K562 (cell line): ENCODE data around the gene RNASEH2A. TPM values are rescaled to one million over a fixed set of nuclear protein-coding genes. Genes with fewer than 3 reads are reported as not detected.

Source experiments
- ATAC-seq: fragments of 200-7000 bp; cut with Tn5 transposase; 3 replicates; pipeline ENCODE4 v1.9.1; 2020; ENCODE audit warnings: moderate library complexity
- BruUV-seq: library from RNA; stranded (reverse); fragments of 400-500 nt; replicated peaks from 2 replicates; lab custom pipeline; 2021; lab: Mats Ljungman, UMichigan
- CTCF ChIA-PET: fragments of 300-600 bp; formaldehyde crosslinking; extraction: SDS; loops from one replicate; lab custom pipeline; 2021; ENCODE audit warnings: low intra/inter-chr PET ratio; lab: Yijun Ruan, JAX
- POLR2A ChIA-PET: fragments of 300-600, 350-650 bp; sonication (Branson Sonifier 250); formaldehyde crosslinking; extraction: SDS; loops from one replicate; lab custom pipeline; 2021; ENCODE audit warnings: antibody characterized with exemption, inconsistent platforms; lab: Yijun Ruan, JAX
- DNase-seq, 4 experiments: peaks; one replicate each; pipeline versions ENCODE4 v3.0.0 to v3.0.0-alpha.2; 2011 to 2018; ENCODE audit warnings: low spot score in 3 of 4, mixed read lengths in 3 of 4; ENCODE audit errors: extremely low read depth in 1 of 4
- FAIRE-seq: peaks from 2 replicates; lab custom pipeline; 2011; peaks lifted over from hg19 to GRCh38; lab: Jason Lieb, UNC
- H2AFZ ChIP-seq: 2 replicates; pipeline ENCODE4 v1.6.0; 2011; ENCODE audit warnings: low read depth, low read length, control low read depth, inconsistent platforms
- H3K27ac ChIP-seq: fragments of 200-600 bp; 3 replicates; pipeline ENCODE4 v1.8.0; 2011; ENCODE audit warnings: low read depth, mild to moderate bottlenecking, control low read depth, inconsistent platforms, low read length, moderate library complexity, mixed read lengths; ENCODE audit errors: extremely low read depth
- H3K27me3 ChIP-seq, 2 experiments: fragments of 300-600 bp in 1 of 2; 2 replicates in 1 of 2; 3 replicates in 1 of 2; pipeline versions ENCODE4 v1.6.0 to v1.8.0; 2011; ENCODE audit warnings: inconsistent platforms in 2 of 2, low read length in 2 of 2, mild to moderate bottlenecking in 1 of 2, mixed read lengths in 1 of 2, moderate library complexity in 1 of 2; ENCODE audit not compliant: control insufficient read depth in 2 of 2, insufficient read depth in 2 of 2
- H3K36me3 ChIP-seq: fragments of 300-600 bp; 3 replicates; pipeline ENCODE4 v1.8.0; 2011; ENCODE audit warnings: mild to moderate bottlenecking, low read length, inconsistent platforms; ENCODE audit not compliant: control insufficient read depth, insufficient read depth
- H3K4me1 ChIP-seq, 2 experiments: fragments of 200-600 bp in 1 of 2; replicated peaks in 1 of 2; 2 replicates in 1 of 2; 3 replicates in 1 of 2; pipeline versions ENCODE4 v1.5.1 to v1.8.0; 2011; ENCODE audit warnings: inconsistent platforms in 2 of 2, low read length in 2 of 2, mild to moderate bottlenecking in 1 of 2, mixed read lengths in 1 of 2, moderate library complexity in 1 of 2; ENCODE audit not compliant: control insufficient read depth in 2 of 2, insufficient read depth in 2 of 2
- H3K4me2 ChIP-seq: 2 replicates; pipeline ENCODE4 v1.6.1; 2011; ENCODE audit warnings: low read length, control low read depth, inconsistent platforms, mixed read lengths; ENCODE audit not compliant: insufficient read depth
- H3K4me3 ChIP-seq: fragments of 200-600 bp; sonication (generic), shearing (Covaris generic); 2 replicates; pipeline ENCODE4 v1.5.1; 2016; ENCODE audit warnings: control low read depth, inconsistent platforms
- H3K79me2 ChIP-seq: fragments of 200-600 bp; 3 replicates; pipeline ENCODE4 v1.8.0; 2011; ENCODE audit warnings: low read length, inconsistent platforms; ENCODE audit not compliant: control insufficient read depth, insufficient read depth
- H3K9ac ChIP-seq, 2 experiments: 2 replicates each; pipeline versions ENCODE4 v1.6.0 to v1.6.1; 2011; ENCODE audit warnings: low read depth in 2 of 2, low read length in 2 of 2, control low read depth in 1 of 2, inconsistent platforms in 1 of 2, mild to moderate bottlenecking in 1 of 2, mixed read lengths in 1 of 2; ENCODE audit not compliant: insufficient read depth in 1 of 2
- H3K9me1 ChIP-seq: one replicate; pipeline ENCODE4 v1.6.0; 2011; ENCODE audit warnings: inconsistent platforms, mild to moderate bottlenecking, low read length, moderate library complexity; ENCODE audit not compliant: control insufficient read depth, insufficient read depth
- H3K9me3 ChIP-seq: replicated peaks from 2 replicates; pipeline ENCODE4 v1.5.1; 2011; ENCODE audit warnings: low read depth, low read length, inconsistent platforms; ENCODE audit not compliant: control insufficient read depth, insufficient read depth
- H4K20me1 ChIP-seq: replicated peaks from 2 replicates; pipeline ENCODE4 v1.6.1; 2011; ENCODE audit warnings: low read length, inconsistent platforms, mixed read lengths; ENCODE audit not compliant: control insufficient read depth, insufficient read depth
- CXXC5 ChIP-seq: fragments of 250-450 bp; sonication (Bioruptor Pico); IDR thresholded peaks from 2 replicates; pipeline ENCODE4 v1.8.0; 2022; ENCODE audit warnings: inconsistent platforms, mild to moderate bottlenecking, moderate library complexity
- E2F6 ChIP-seq, 2 experiments: IDR thresholded peaks; 2 replicates each; pipeline ENCODE4 v1.6.1; 2011; ENCODE audit warnings: borderline replicate concordance in 1 of 2, control low read depth in 1 of 2, low read depth in 1 of 2, low read length in 1 of 2, mild to moderate bottlenecking in 1 of 2, mixed read lengths in 1 of 2, moderate library complexity in 1 of 2; ENCODE audit not compliant: insufficient read depth in 1 of 2, insufficient read length in 1 of 2, poor library complexity in 1 of 2, severe bottlenecking in 1 of 2; ENCODE audit errors: extremely low read depth in 1 of 2
- NR4A1 ChIP-seq, 2 experiments: fragments of 250-450 bp in 1 of 2; fragments of 450-650 bp in 1 of 2; sonication (Bioruptor Pico) in 1 of 2; IDR thresholded peaks; 2 replicates each; pipeline versions ENCODE4 v1.4.0 to v1.6.1; 2016 to 2020; ENCODE audit warnings: mild to moderate bottlenecking in 2 of 2, missing compliant biosample characterization in 1 of 2, missing genetic modification characterization in 1 of 2, moderate library complexity in 1 of 2
- RBFOX2 ChIP-seq: fragments of 200-400 bp; formaldehyde crosslinking; IDR thresholded peaks from 2 replicates; pipeline ENCODE4 v1.6.1; 2017; ENCODE audit warnings: low read depth, mild to moderate bottlenecking, low read length, moderate library complexity
- RCOR1 ChIP-seq, 2 experiments: IDR thresholded peaks; 2 replicates each; pipeline ENCODE4 v1.6.1; 2012; ENCODE audit warnings: low read depth in 2 of 2, low read length in 2 of 2, borderline replicate concordance in 1 of 2, improper control_type of control experiment in 1 of 2
- STAG1 ChIP-seq: sonication (generic); formaldehyde crosslinking; IDR thresholded peaks from 2 replicates; pipeline ENCODE4 v1.5.0; 2020; ENCODE audit warnings: missing genetic modification reagents, borderline replicate concordance
- TEAD1 ChIP-seq, 2 experiments: fragments of 450-650 bp in 1 of 2; sonication (generic) in 1 of 2; formaldehyde crosslinking; IDR thresholded peaks; 2 replicates each; pipeline versions ENCODE4 v1.4.0 to v1.8.0; 2020 to 2022; ENCODE audit warnings: mild to moderate bottlenecking in 2 of 2, missing genetic modification reagents in 1 of 2
- WGBS: fragments of 100-300 bp; shearing (Covaris generic); methylation state at CpG from one replicate; pipeline ENCODE4 v1.1.6; 2016; ENCODE audit warnings: low coverage, mixed read lengths; ENCODE audit not compliant: insufficient coverage; ENCODE audit errors: missing lambda C conversion rate; 5-methylcytosine and 5-hydroxymethylcytosine counted together
- in situ Hi-C: fragments of 300-500 bp; cut with MboI; formaldehyde crosslinking; loops from 4 replicates; pipeline ENCODE4 v1.15.0; 2018; ENCODE audit warnings: inconsistent platforms, mixed read lengths
- intact Hi-C: fragments of 100-400 bp; cut with micrococcal nuclease; formaldehyde crosslinking; loops from 2 replicates; pipeline ENCODE4 v1.14.2; 2022
- polyA plus RNA-seq, 8 experiments: library from polyadenylated mRNA; depleted of rRNA in 4 of 8; stranded (reverse) in 5 of 8; unstranded in 3 of 8; fragments of >200 nt; fragmentation: Nextera tagmentation in 2 of 8; fragmentation: Illumina TruSeq in 1 of 8; extraction: Ambion mirVana in 2 of 8; extraction: Trizol in 1 of 8; gene quantifications; 2 replicates each; pipeline versions ENCODE4 v1.2.1 to v1.2.3, GENCODE V29; 2011 to 2014; ENCODE audit warnings: inconsistent platforms in 1 of 8, missing spikeins in 1 of 8
- total RNA-seq, 7 experiments: library from RNA; depleted of rRNA in 6 of 7; stranded (reverse); fragments of >200 nt in 6 of 7; fragmentation: Illumina TruSeq in 2 of 7; extraction: Trizol in 2 of 7; gene quantifications; 2 replicates each; pipeline versions ENCODE4 v1.2.1 to v1.2.3, GENCODE V29; 2011 to 2021; ENCODE audit warnings: low replicate concordance in 1 of 7

Gene RNASEH2A
- total and polyA plus RNA-seq, 9 of the 15 experiments (the other 6 are each of a cell fraction or from before 2014, with no cell fraction given), result 22.3 to 78.0 (median 61.7) TPM

GRCh38 chr19:12840091-12841079, 34.0 kb downstream of the RNASEH2A start (continued):
- TF ChIP-seq STAG1 (CRISPR knock-in tag) (no peak), TEAD1 (CRISPR knock-in tag; IDR thresholded peaks at IDR 0.05) (no peak), E2F6 (IDR thresholded peaks at IDR 0.05; ENCODE audit: borderline replicate concordance in 1 of 2, extremely low read depth in 1 of 2, insufficient read depth in 1 of 2, insufficient read length in 1 of 2, low read depth in 1 of 2, low read length in 1 of 2, poor library complexity in 1 of 2, severe bottlenecking in 1 of 2) (peak in 1 of 2 experiments; percentile 34)

- intact Hi-C loops (loop anchor here (5.0 kb wide), 1 partner anchor 64 kb away; the partner anchor contains the start of gene HOOK2), in situ Hi-C loops (no loop called here)
- whole genome bisulfite sequencing, result 2% methylated on average over 29 of the region's 29 CpGs
- peak overlapping the region; percentile 7 to 79; a peak in 3 of 4 replicates for H3K9ac ChIP-seq
- H3K27me3 ChIP-seq, result no peaks in the 10 kb centered on the region; a peak in 1 of 5 replicates
- ChIA-PET POLR2A (interaction anchor here (0.5 to 0.6 kb wide), 2 partner anchors 34 to 124 kb away, joined by 3 read pairs; no protein-coding TSS in a partner anchor), CTCF (no interaction called here)
- FAIRE-seq (peak; percentile 35), DNase-seq (peak; percentile 76 to 90 (median 82)), ATAC-seq (peak; percentile 62)
- peak overlapping the region; percentile 69 for H3K27ac ChIP-seq
- peak overlapping the region; percentile 73 for H2AFZ ChIP-seq
- peak overlapping the region; percentile 57 for H3K4me3 ChIP-seq
- BruUV-seq, result no TSS peak
- H3K9me3 ChIP-seq, result no peaks in the 10 kb centered on the region
- peaks cover 20% of the 10 kb centered on the region for H3K79me2 ChIP-seq
- peaks cover 19% of the 10 kb centered on the region; the same call in 2 of the 3 replicates for H3K36me3 ChIP-seq
- H3K4me2 ChIP-seq, result peak overlapping the region; percentile 82
- H3K4me1 ChIP-seq, result peaks cover 33 to 46% of the 10 kb centered on the region in 2 experiments
- peaks cover 6% of the 10 kb centered on the region; the same call in 1 of the 2 replicates for H4K20me1 ChIP-seq
- no peaks in the 10 kb centered on the region for H3K9me1 ChIP-seq
- TF ChIP-seq RCOR1 (IDR thresholded peaks at IDR 0.05; ENCODE audit: borderline replicate concordance in 1 of 2, low read depth in 2 of 2, low read length in 2 of 2) (peak in 1 of 2 experiments; percentile 66; a peak in 1 of 4 replicates), NR4A1 (CRISPR knock-in tag; IDR thresholded peaks at IDR 0.05) (no peak), NR4A1 (tag; IDR thresholded peaks at IDR 0.05) (no peak), CXXC5 (CRISPR knock-in tag) (peak; percentile 58), RBFOX2 (peak; percentile 46; the same call in 1 of the 2 replicates)
These were observed 34.7 kb downstream of the RNASEH2A start for GRCh38 chr19:12841094-12841493.
